Liver (tissue), 3 donors: ENCODE data around the gene PRPSAP2.

Experiments
- CTCF ChIP-seq: fragments of 150-350 bp; IDR thresholded peaks from 2 replicates; pipeline ENCODE4 v1.5.1; 2017; ENCODE audit warnings: improper control_type of control experiment, low read depth, low read length; ENCODE audit not compliant: missing input control
- SP1 ChIP-seq: IDR thresholded peaks from 2 replicates; pipeline ENCODE4 v1.6.1; 2018; ENCODE audit warnings: antibody characterized with exemption, mild to moderate bottlenecking
- donor health status: healthy.
- donor health status: healthy.

GRCh38 chr17:18977021-18977420, 119.1 kb downstream of the PRPSAP2 start:
- no peak for TF ChIP-seq SP1
- TF ChIP-seq CTCF = no peak
